ENCODE measurements around the gene DUXB.

Gene DUXB

DNA sequence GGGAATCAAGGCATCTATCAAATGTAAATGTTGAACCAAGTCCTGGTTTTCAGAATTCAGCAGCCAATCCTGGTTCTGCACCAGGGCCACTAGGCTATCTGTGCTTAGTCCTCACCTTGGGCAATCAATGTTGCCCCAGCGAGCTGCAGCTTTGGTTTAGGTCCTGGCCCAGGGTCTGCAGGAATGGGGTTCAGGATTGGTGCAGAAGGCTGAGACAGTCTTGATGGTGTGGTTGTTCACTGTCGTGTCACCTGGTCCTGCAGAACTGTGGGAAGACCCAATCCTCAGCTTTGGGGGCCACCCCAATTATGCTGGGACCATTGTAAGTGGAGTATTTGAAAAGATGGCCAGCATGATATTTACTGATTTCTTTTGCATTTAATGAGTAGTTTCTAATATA, 43.1 kb downstream of the DUXB start:
- no peak for DNase-seq (ENCODE audit: low read depth)
- no peak overlapping the region for H3K4me3 ChIP-seq (ENCODE audit: low read depth, low read length)
- TF ChIP-seq, protein P1, sequence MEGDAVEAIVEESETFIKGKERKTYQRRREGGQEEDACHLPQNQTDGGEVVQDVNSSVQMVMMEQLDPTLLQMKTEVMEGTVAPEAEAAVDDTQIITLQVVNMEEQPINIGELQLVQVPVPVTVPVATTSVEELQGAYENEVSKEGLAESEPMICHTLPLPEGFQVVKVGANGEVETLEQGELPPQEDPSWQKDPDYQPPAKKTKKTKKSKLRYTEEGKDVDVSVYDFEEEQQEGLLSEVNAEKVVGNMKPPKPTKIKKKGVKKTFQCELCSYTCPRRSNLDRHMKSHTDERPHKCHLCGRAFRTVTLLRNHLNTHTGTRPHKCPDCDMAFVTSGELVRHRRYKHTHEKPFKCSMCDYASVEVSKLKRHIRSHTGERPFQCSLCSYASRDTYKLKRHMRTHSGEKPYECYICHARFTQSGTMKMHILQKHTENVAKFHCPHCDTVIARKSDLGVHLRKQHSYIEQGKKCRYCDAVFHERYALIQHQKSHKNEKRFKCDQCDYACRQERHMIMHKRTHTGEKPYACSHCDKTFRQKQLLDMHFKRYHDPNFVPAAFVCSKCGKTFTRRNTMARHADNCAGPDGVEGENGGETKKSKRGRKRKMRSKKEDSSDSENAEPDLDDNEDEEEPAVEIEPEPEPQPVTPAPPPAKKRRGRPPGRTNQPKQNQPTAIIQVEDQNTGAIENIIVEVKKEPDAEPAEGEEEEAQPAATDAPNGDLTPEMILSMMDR (IDR thresholded peaks at IDR 0.05; ENCODE audit: low read depth, low read length): no peak
- TF ChIP-seq MYC (IDR thresholded peaks at IDR 0.05; ENCODE audit: low read depth, low read length) (no peak), POLR2A (IDR thresholded peaks at IDR 0.05; ENCODE audit: extremely low read depth, insufficient read length) (no peak)
- TF ChIP-seq, protein P2, sequence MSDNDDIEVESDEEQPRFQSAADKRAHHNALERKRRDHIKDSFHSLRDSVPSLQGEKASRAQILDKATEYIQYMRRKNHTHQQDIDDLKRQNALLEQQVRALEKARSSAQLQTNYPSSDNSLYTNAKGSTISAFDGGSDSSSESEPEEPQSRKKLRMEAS (IDR thresholded peaks at IDR 0.05; ENCODE audit: low read depth, low read length): no peak

DNA sequence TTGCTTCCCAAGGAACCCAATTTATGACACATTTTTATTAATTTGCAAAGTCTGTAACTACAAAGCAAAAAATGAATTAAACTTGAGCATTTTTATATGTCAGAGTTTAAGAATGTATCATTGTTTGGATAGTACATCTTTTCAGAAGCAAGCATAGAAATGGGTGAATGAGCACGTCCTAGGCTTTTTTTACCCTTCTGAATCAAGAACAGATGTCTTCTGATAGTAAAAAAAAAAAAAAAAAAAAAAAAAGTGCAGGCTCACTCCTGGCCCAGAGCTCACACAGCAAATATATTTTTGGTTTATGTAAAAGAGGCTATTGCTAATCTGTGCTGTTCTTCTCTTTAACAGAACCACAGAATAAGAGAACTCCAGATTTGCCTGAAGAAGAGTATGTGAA, 47.3 kb downstream of the DUXB start:
- no peak overlapping the region for H3K4me3 ChIP-seq (ENCODE audit: low read depth, low read length)
- DNase-seq (ENCODE audit: low read depth): no peak
- TF ChIP-seq, protein P1 (IDR thresholded peaks at IDR 0.05; ENCODE audit: low read depth, low read length): no peak
- TF ChIP-seq MYC (IDR thresholded peaks at IDR 0.05; ENCODE audit: low read depth, low read length): no peak
- TF ChIP-seq, protein P2 (IDR thresholded peaks at IDR 0.05; ENCODE audit: low read depth, low read length): no peak
- TF ChIP-seq POLR2A (IDR thresholded peaks at IDR 0.05; ENCODE audit: extremely low read depth, insufficient read length): no peak

GRCh38 chr16:75648265-75649076, 52.8 kb downstream of the DUXB start:
- TF ChIP-seq, protein P2 (IDR thresholded peaks at IDR 0.05; ENCODE audit: low read depth, low read length): no peak
- TF ChIP-seq POLR2A (IDR thresholded peaks at IDR 0.05; ENCODE audit: extremely low read depth, insufficient read length): peak; percentile 43
- H3K4me3 ChIP-seq (ENCODE audit: low read depth, low read length): peak overlapping the region; percentile 97
- DNase-seq (ENCODE audit: low read depth): peak; percentile 85

GRCh38 chr16:75647492-75648264, 53.6 kb downstream of the DUXB start, which contains the start of the genes KARS1 and TERF2IP:
Gene KARS1, minus strand, starts transcription at chr16:75647665. Its CDS starts 26 bp downstream, at chr16:75647639.
Gene TERF2IP, plus strand, starts transcription at chr16:75647773. Its CDS starts 110 bp downstream, at chr16:75647883.
- peak within 1 kb of the TSS; percentile 97 for H3K4me3 ChIP-seq (ENCODE audit: low read depth, low read length)
- DNase-seq (ENCODE audit: low read depth): peak; percentile 96
- TF ChIP-seq POLR2A (IDR thresholded peaks at IDR 0.05; ENCODE audit: extremely low read depth, insufficient read length): peak; percentile 97
- TF ChIP-seq MYC (IDR thresholded peaks at IDR 0.05; ENCODE audit: low read depth, low read length): peak; percentile 19; the same call in 1 of the 2 replicates
- TF ChIP-seq, protein P1 (IDR thresholded peaks at IDR 0.05; ENCODE audit: low read depth, low read length): no peak
- TF ChIP-seq, protein P2 (IDR thresholded peaks at IDR 0.05; ENCODE audit: low read depth, low read length): peak; percentile 72

- no peak for DNase-seq (ENCODE audit: low read depth)
- peak overlapping the region; percentile 97 for H3K4me3 ChIP-seq (ENCODE audit: low read depth, low read length)
- TF ChIP-seq MYC (IDR thresholded peaks at IDR 0.05; ENCODE audit: low read depth, low read length): peak; percentile 85
- no peak for TF ChIP-seq POLR2A (IDR thresholded peaks at IDR 0.05; ENCODE audit: extremely low read depth, insufficient read length)
Measured at GRCh38 chr16:75647112-75647491, 54.2 kb downstream of the DUXB start.

DNA sequence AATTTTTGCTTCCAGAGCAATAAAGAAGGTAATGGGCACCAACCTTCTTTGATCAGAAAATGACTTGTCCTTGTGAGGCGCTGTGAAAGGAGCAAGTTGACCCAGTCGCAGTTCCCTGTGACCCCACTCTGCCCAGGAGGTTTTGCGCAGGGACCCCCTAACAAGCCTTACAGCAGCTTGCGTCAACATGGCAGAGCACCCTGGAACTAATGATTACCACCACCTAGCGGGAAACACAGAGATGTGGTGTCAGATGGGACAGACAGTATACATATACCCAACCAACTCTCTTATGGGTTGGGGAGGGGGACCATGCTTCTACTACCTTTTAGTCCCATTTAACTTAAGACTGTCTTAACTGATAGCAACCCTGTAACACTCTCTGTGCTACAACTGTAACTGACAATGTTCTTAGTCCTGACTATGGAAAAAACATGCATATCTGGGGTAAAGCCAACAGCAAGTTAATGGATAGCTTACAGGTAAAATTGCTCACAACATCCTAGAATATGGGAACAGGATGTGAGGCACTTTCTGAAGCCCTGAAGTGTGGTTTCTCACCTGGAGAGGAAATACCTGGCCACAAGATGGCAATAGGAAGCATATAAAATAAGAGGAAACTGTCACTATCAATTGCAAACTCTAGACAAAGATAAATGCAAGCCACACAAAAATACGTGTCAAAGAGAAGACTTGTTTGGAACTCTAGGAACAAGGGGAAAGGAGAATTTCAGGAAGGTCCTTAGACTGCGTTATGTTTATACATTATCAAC, 56.8 kb downstream of the DUXB start:
- H3K4me3 ChIP-seq (ENCODE audit: low read depth, low read length): peak overlapping the region; percentile 35
- no peak for DNase-seq (ENCODE audit: low read depth)
- TF ChIP-seq, protein P1 (IDR thresholded peaks at IDR 0.05; ENCODE audit: low read depth, low read length): no peak
- TF ChIP-seq, protein P2 (IDR thresholded peaks at IDR 0.05; ENCODE audit: low read depth, low read length): no peak
- TF ChIP-seq POLR2A (IDR thresholded peaks at IDR 0.05; ENCODE audit: extremely low read depth, insufficient read length) (no peak), MYC (IDR thresholded peaks at IDR 0.05; ENCODE audit: low read depth, low read length) (no peak)

Data from NB4 (cell line).